ENCODE data around the gene CD2. TPM values are rescaled to one million over a fixed set of nuclear protein-coding genes. Genes with fewer than 3 reads are reported as not detected.

Gene CD2
- total RNA-seq, 1 donor from 2014 or later: 1.5 TPM

GRCh38 chr1:116759636-116760035 is 5.4 kb downstream of the CD2 start:
- no peaks in the 10 kb centered on the region for H3K4me1 ChIP-seq
- no peaks in the 10 kb centered on the region for H3K9me3 ChIP-seq (ENCODE audit: low read depth)
- no peaks in the 10 kb centered on the region for H3K36me3 ChIP-seq
- H3K27ac ChIP-seq: no peak overlapping the region
- no peak overlapping the region for H3K4me2 ChIP-seq
- no peak for TF ChIP-seq CTCF (IDR thresholded peaks at IDR 0.05)
- TF ChIP-seq EZH2phosphoT487 (IDR thresholded peaks at IDR 0.05): no peak
- no peak for TF ChIP-seq EZH2 (IDR thresholded peaks at IDR 0.05)
- no peaks in the 10 kb centered on the region for H4K20me1 ChIP-seq (ENCODE audit: low read depth)
- no peaks in the 10 kb centered on the region for H3K79me2 ChIP-seq (ENCODE audit: low read depth)
- no peak overlapping the region for H3K27ac Mint-ChIP-seq
- H3K9ac ChIP-seq: no peak overlapping the region
- no peaks in the 10 kb centered on the region for H3K27me3 ChIP-seq
- H3K4me3 ChIP-seq: no peak overlapping the region
- H3K4me3 Mint-ChIP-seq: no peak overlapping the region
- no peaks in the 10 kb centered on the region for H3F3A ChIP-seq (ENCODE audit: low read depth)
- H2AFZ ChIP-seq (replicated peaks): no peak overlapping the region
- no peaks in the 10 kb centered on the region for H3K27me3 Mint-ChIP-seq (ENCODE audit: insufficient read depth, low read depth)
- DNase-seq (ENCODE audit: low spot score): no peak
- H3K9me3 Mint-ChIP-seq: peaks cover 4% of the 10 kb centered on the region
- H3K36me3 Mint-ChIP-seq: no peaks in the 10 kb centered on the region
- peaks cover 20% of the 10 kb centered on the region for H3K4me1 Mint-ChIP-seq

- H3K4me2 ChIP-seq: no peak overlapping the region
- H3K4me3 ChIP-seq: no peak overlapping the region
- no peaks in the 10 kb centered on the region for H3F3A ChIP-seq (ENCODE audit: low read depth)
- no peak overlapping the region for H2AFZ ChIP-seq (replicated peaks)
- H3K4me1 ChIP-seq: no peaks in the 10 kb centered on the region
- H3K36me3 Mint-ChIP-seq: no peaks in the 10 kb centered on the region
- peaks cover 20% of the 10 kb centered on the region for H3K4me1 Mint-ChIP-seq
- DNase-seq (ENCODE audit: low spot score): no peak
- H3K9ac ChIP-seq: no peak overlapping the region
- no peaks in the 10 kb centered on the region for H3K9me3 ChIP-seq (ENCODE audit: low read depth)
- peaks cover 4% of the 10 kb centered on the region for H3K9me3 Mint-ChIP-seq
- no peaks in the 10 kb centered on the region for H3K36me3 ChIP-seq
- no peak overlapping the region for H3K4me3 Mint-ChIP-seq
- H3K27ac ChIP-seq: no peak overlapping the region
- TF ChIP-seq EZH2 (IDR thresholded peaks at IDR 0.05) (no peak), EZH2phosphoT487 (IDR thresholded peaks at IDR 0.05) (no peak), CTCF (IDR thresholded peaks at IDR 0.05) (no peak)
- H4K20me1 ChIP-seq (ENCODE audit: low read depth): no peaks in the 10 kb centered on the region
- no peaks in the 10 kb centered on the region for H3K27me3 Mint-ChIP-seq (ENCODE audit: insufficient read depth, low read depth)
- H3K27me3 ChIP-seq: no peaks in the 10 kb centered on the region
- no peak overlapping the region for H3K27ac Mint-ChIP-seq
- H3K79me2 ChIP-seq (ENCODE audit: low read depth): no peaks in the 10 kb centered on the region
These were observed 6.3 kb downstream of the CD2 start for GRCh38 chr1:116760487-116760886.

- no peaks in the 10 kb centered on the region for H3K27me3 ChIP-seq
- no peaks in the 10 kb centered on the region for H3K4me1 ChIP-seq
- Mint-ChIP-seq H3K9me3 (peaks cover 4% of the 10 kb centered on the region), H3K27me3 (ENCODE audit: insufficient read depth, low read depth) (no peaks in the 10 kb centered on the region), H3K4me3 (no peak overlapping the region), H3K27ac (no peak overlapping the region), H3K36me3 (no peaks in the 10 kb centered on the region), H3K4me1 (peaks cover 20% of the 10 kb centered on the region)
- H3K9ac ChIP-seq: no peak overlapping the region
- no peak overlapping the region for H3K27ac ChIP-seq
- no peaks in the 10 kb centered on the region for H3F3A ChIP-seq (ENCODE audit: low read depth)
- TF ChIP-seq CTCF (IDR thresholded peaks at IDR 0.05): no peak
- TF ChIP-seq EZH2 (IDR thresholded peaks at IDR 0.05): no peak
- TF ChIP-seq EZH2phosphoT487 (IDR thresholded peaks at IDR 0.05): no peak
- no peaks in the 10 kb centered on the region for H3K36me3 ChIP-seq
- no peak for DNase-seq (ENCODE audit: low spot score)
- no peak overlapping the region for H3K4me2 ChIP-seq
- H3K79me2 ChIP-seq (ENCODE audit: low read depth): no peaks in the 10 kb centered on the region
- no peak overlapping the region for H3K4me3 ChIP-seq
- H2AFZ ChIP-seq (replicated peaks): no peak overlapping the region
- H4K20me1 ChIP-seq (ENCODE audit: low read depth): no peaks in the 10 kb centered on the region
- H3K9me3 ChIP-seq (ENCODE audit: low read depth): no peaks in the 10 kb centered on the region
These were observed 6.9 kb downstream of the CD2 start for GRCh38 chr1:116760996-116761665.
